ENCODE results near the gene EPB41.

The EPB41 gene

GRCh38 chr1:29126198-29126597, 211.8 kb downstream of the EPB41 start:
- TF ChIP-seq TAF1 (IDR thresholded peaks at IDR 0.05; ENCODE audit: borderline replicate concordance, insufficient read depth, low read length) (no peak), POLR2AphosphoS5 (IDR thresholded peaks at IDR 0.05; ENCODE audit: low read depth, low read length) (no peak), REST (IDR thresholded peaks at IDR 0.05; ENCODE audit: insufficient read depth in 1 of 2, low read depth in 2 of 2, low read length in 2 of 2) (no peak), SIN3A (IDR thresholded peaks at IDR 0.05; ENCODE audit: borderline replicate concordance, insufficient read depth, low read length) (no peak), FOXP2 (optimal IDR thresholded peaks at IDR 0.05; ENCODE audit: borderline replicate concordance, extremely low read depth, extremely low read length, insufficient read depth) (no peak)

DNA sequence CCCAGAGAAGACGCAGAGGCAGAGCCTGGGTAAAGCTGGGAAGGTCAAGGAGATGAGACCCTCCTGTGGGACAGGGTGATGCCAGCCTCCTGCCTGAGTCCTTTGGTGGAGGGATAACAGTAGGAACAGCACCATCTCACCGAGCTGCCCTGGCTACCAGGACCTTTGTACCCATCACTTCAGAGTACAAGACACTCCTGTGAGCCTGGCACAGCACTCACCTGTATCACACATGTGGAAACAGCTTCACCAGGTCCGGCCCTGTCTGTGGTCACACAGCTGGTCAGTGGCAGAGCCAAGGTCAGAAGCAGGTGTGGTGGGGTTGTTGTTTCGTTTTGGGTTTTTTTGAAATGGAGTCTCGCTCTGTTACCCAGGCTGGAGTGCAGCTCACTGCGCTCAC, 214.4 kb downstream of the EPB41 start:
- no peak for TF ChIP-seq TAF1 (IDR thresholded peaks at IDR 0.05; ENCODE audit: borderline replicate concordance, insufficient read depth, low read length)
- TF ChIP-seq POLR2AphosphoS5 (IDR thresholded peaks at IDR 0.05; ENCODE audit: low read depth, low read length), result no peak
- TF ChIP-seq SIN3A (IDR thresholded peaks at IDR 0.05; ENCODE audit: borderline replicate concordance, insufficient read depth, low read length), result no peak
- no peak for TF ChIP-seq REST (IDR thresholded peaks at IDR 0.05; ENCODE audit: insufficient read depth in 1 of 2, low read depth in 2 of 2, low read length in 2 of 2)
- no peak for TF ChIP-seq FOXP2 (optimal IDR thresholded peaks at IDR 0.05; ENCODE audit: borderline replicate concordance, extremely low read depth, extremely low read length, insufficient read depth)

GRCh38 chr1:29129916-29130315, 215.5 kb downstream of the EPB41 start:
- TF ChIP-seq SIN3A (IDR thresholded peaks at IDR 0.05; ENCODE audit: borderline replicate concordance, insufficient read depth, low read length), result no peak
- TF ChIP-seq FOXP2 (optimal IDR thresholded peaks at IDR 0.05; ENCODE audit: borderline replicate concordance, extremely low read depth, extremely low read length, insufficient read depth), result no peak
- TF ChIP-seq POLR2AphosphoS5 (IDR thresholded peaks at IDR 0.05; ENCODE audit: low read depth, low read length), result no peak
- TF ChIP-seq TAF1 (IDR thresholded peaks at IDR 0.05; ENCODE audit: borderline replicate concordance, insufficient read depth, low read length), result no peak
- TF ChIP-seq REST (IDR thresholded peaks at IDR 0.05; ENCODE audit: insufficient read depth in 1 of 2, low read depth in 2 of 2, low read length in 2 of 2), result no peak

DNA sequence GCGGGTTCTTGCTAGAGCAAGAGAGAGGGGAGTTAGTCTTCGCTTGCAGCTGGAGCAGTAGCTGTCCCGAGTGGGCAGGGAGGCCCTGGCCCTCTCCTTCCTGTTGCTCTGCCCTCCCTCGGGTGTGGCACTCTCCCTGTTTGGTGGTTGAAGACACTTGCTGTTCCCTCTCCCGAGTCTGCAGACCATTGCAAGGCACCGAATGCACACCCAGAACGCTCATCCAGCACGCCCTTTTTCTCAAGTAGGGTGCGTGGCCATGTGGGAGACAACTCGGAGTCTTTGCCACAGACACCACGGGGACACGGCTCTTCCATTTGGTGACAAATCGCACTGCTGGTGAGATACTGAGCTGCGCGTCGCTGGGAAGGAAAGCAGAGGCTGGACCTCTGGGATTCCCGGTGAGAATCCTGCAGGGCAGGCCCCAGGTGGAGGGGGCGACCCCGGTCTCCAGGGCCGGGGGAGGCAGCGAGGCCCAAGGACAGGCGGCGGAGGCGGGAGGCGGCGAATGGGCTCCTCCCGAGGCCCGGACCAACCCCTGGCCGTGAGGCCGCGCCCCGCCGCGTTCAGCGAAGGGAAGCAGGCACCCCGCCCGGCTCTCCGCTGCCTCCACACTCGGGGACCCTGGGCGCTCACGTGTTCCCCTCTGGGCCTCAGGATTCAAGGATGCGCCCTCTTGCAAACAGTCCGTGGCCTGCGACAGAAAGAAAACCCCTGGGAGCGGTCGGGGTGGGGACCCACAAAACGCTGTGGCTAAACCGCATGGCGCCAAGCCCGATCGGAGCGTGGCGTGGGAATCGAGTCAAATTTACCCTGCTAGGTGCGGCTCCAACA, 219.7 kb downstream of the EPB41 start:
- no peak for TF ChIP-seq REST (IDR thresholded peaks at IDR 0.05; ENCODE audit: insufficient read depth in 1 of 2, low read depth in 2 of 2, low read length in 2 of 2)
- TF ChIP-seq POLR2AphosphoS5 (IDR thresholded peaks at IDR 0.05; ENCODE audit: low read depth, low read length), result no peak
- TF ChIP-seq TAF1 (IDR thresholded peaks at IDR 0.05; ENCODE audit: borderline replicate concordance, insufficient read depth, low read length), result no peak
- TF ChIP-seq SIN3A (IDR thresholded peaks at IDR 0.05; ENCODE audit: borderline replicate concordance, insufficient read depth, low read length), result no peak
- TF ChIP-seq FOXP2 (optimal IDR thresholded peaks at IDR 0.05; ENCODE audit: borderline replicate concordance, extremely low read depth, extremely low read length, insufficient read depth), result no peak
